GM13976 (cell line): Measurements from ENCODE around the gene EIF2S2.
"Not testable (repeated sequence)": the region's sequence is repeated elsewhere in the genome, so short reads cannot be mapped to it uniquely, and the experiment has no call there.

Experiments
- DNase-seq: peaks from one replicate; pipeline ENCODE4 v3.0.0; 2012; ENCODE audit warnings: low spot score
- CTCF ChIP-seq: IDR thresholded peaks from 2 replicates; pipeline ENCODE4 v1.5.1; 2012; ENCODE audit warnings: borderline replicate concordance, mild to moderate bottlenecking; ENCODE audit not compliant: insufficient read depth; ENCODE audit errors: extremely low read depth, missing control alignments, control extremely low read depth
- in situ Hi-C: fragments of 300-500 bp; cut with MboI; formaldehyde crosslinking; loops from one replicate; pipeline ENCODE4 v1.12.0; 2022; ENCODE audit warnings: low sequenced_read_pairs, mixed read lengths, inconsistent platforms; ENCODE audit not compliant: unreplicated experiment

The EIF2S2 gene

GRCh38 chr20:34111702-34112599 lies at the start of gene EIF2S2:
Gene EIF2S2, minus strand, starts transcription at chr20:34112243. Its CDS starts 133 bp downstream, at chr20:34112110.
- no peak for TF ChIP-seq CTCF
- in situ Hi-C loops, result no loop called here
- peak; percentile 98 for DNase-seq

GRCh38 chr20:34157697-34158096 lies 45.7 kb upstream of the EIF2S2 start:
- DNase-seq, in situ Hi-C loops: not testable (repeated sequence)

- in situ Hi-C loops, result no loop called here
- TF ChIP-seq CTCF, result no peak
Observed at GRCh38 chr20:34155836-34156235, 43.8 kb upstream of the EIF2S2 start.

GRCh38 chr20:34153169-34153568 lies 41.1 kb upstream of the EIF2S2 start:
- DNase-seq, in situ Hi-C loops: not testable (repeated sequence)

More at GRCh38 chr20:34155836-34156235, 43.8 kb upstream of the EIF2S2 start:
- DNase-seq, result no peak

GRCh38 chr20:34152073-34152472 lies 40.0 kb upstream of the EIF2S2 start:
- DNase-seq, in situ Hi-C loops: not testable (repeated sequence)

GRCh38 chr20:34150306-34151000 lies 38.4 kb upstream of the EIF2S2 start:
- in situ Hi-C loops, result no loop called here
- DNase-seq, result no peak
- no peak for TF ChIP-seq CTCF

GRCh38 chr20:34145280-34145819 lies 33.3 kb upstream of the EIF2S2 start:
- DNase-seq, result no peak
- TF ChIP-seq CTCF, result no peak
- in situ Hi-C loops, result no loop called here

- DNase-seq, result no peak
- in situ Hi-C loops, result no loop called here
- TF ChIP-seq CTCF, result no peak
Observed at GRCh38 chr20:34143951-34144350, 31.9 kb upstream of the EIF2S2 start.
